ENCODE results near the gene MPG. TPM values are rescaled to one million over a fixed set of nuclear protein-coding genes. Genes with fewer than 3 reads are reported as not detected.

The MPG gene
- total RNA-seq, 3 donors from 2014 or later (not counting 1 experiment from before 2014, with no cell fraction given), result 29.9 to 34.3 (median 31.5) TPM

DNA sequence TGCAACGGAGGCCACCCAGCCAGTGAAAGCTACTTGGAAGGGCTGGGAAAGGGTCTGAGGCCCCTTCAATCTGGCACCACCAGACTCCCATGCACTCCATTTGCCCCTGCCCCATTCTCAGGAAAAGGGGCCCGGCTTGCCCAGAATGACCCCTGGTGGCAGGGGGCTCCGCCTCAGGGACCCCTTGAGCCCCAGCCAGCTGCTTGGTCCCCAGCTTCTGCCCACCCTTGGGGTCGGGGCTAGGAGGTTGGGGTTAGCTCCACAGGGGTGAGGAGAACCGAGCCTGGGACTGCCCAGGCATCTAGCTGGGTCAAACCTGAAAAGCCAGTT lies 6.8 kb upstream of the MPG start:
- Mint-ChIP-seq H3K4me3 (no peak overlapping the region), H3K27me3 (ENCODE audit: low read depth in 2 of 2) (peaks cover 0 to 21% of the 10 kb centered on the region in 2 donors), H3K36me3 (no peaks in the 10 kb centered on the region), H3K27ac (no peak overlapping the region), H3K9me3 (no peaks in the 10 kb centered on the region), H3K4me1 (peaks cover 4 to 10% of the 10 kb centered on the region in 2 donors)
- no peak overlapping the region for H3K27ac ChIP-seq (ENCODE audit: low read length)
- intact Hi-C loops (cut with micrococcal nuclease), result no loop called here
- peaks cover 13% of the 10 kb centered on the region for H3K27me3 ChIP-seq (ENCODE audit: control insufficient read depth, insufficient read depth, low read length)
- 86% methylated on average over 5 of the region's 5 CpGs for WGBS (ENCODE audit: insufficient coverage)
- H3K36me3 ChIP-seq (ENCODE audit: control insufficient read depth, insufficient read depth, low read length), result no peaks in the 10 kb centered on the region
- peaks cover 12% of the 10 kb centered on the region for H3K4me1 ChIP-seq (ENCODE audit: control insufficient read depth, insufficient read depth, low read length)
- DNase-seq (no peak), ATAC-seq (no peak)
- TF ChIP-seq, protein P1, sequence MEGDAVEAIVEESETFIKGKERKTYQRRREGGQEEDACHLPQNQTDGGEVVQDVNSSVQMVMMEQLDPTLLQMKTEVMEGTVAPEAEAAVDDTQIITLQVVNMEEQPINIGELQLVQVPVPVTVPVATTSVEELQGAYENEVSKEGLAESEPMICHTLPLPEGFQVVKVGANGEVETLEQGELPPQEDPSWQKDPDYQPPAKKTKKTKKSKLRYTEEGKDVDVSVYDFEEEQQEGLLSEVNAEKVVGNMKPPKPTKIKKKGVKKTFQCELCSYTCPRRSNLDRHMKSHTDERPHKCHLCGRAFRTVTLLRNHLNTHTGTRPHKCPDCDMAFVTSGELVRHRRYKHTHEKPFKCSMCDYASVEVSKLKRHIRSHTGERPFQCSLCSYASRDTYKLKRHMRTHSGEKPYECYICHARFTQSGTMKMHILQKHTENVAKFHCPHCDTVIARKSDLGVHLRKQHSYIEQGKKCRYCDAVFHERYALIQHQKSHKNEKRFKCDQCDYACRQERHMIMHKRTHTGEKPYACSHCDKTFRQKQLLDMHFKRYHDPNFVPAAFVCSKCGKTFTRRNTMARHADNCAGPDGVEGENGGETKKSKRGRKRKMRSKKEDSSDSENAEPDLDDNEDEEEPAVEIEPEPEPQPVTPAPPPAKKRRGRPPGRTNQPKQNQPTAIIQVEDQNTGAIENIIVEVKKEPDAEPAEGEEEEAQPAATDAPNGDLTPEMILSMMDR (IDR thresholded peaks at IDR 0.05), result no peak
- no peaks in the 10 kb centered on the region for H3K9me3 ChIP-seq (ENCODE audit: control insufficient read depth, insufficient read depth, low read length)
- no peak overlapping the region for H3K4me3 ChIP-seq (ENCODE audit: low read length)

DNA sequence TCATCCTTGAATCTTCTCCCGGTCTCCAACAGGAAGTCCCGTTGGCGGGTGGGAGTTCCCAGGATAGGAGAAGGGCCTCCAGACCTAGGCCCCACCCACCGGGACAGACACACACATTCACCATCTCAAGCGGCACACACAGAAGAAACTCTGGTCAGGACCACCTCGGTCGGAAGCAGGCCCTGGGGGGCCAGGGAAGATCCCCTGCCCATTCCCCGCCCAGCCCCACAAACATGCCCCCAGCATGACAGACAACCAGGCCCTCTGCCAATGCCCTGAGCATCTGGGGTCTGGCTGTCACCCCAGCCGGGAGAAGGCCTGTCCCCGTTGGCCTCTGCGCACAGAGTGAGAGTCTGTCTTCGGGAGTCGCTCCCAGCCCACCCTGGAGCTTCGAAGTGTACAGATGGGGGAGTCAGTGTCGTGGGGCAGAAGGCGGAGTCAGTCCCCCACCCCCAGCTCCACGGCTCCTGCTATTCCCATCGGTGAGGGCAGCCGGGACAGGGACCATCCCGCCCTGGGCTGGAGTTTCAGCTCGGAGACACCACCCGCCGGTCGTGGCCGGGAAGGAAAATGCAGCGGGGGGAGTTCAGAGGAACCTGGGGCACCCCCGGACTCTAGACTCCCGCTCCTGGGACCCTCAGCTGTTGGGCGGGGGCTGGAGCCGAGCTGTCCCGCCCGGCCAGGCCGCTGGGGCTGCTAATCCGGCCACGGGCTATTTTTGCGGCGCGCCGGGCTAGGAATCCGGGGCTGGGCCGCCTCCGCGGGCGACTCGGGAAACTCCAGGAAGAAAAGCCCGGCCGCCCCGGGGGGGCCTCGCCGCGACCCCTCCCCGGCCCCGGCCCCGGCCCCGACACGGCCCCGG lies 6.3 kb upstream of the MPG start:
- no peak overlapping the region for H3K4me3 Mint-ChIP-seq
- H3K27me3 Mint-ChIP-seq (ENCODE audit: low read depth in 2 of 2), result peaks cover 0 to 21% of the 10 kb centered on the region in 2 donors
- no peak for DNase-seq

DNA sequence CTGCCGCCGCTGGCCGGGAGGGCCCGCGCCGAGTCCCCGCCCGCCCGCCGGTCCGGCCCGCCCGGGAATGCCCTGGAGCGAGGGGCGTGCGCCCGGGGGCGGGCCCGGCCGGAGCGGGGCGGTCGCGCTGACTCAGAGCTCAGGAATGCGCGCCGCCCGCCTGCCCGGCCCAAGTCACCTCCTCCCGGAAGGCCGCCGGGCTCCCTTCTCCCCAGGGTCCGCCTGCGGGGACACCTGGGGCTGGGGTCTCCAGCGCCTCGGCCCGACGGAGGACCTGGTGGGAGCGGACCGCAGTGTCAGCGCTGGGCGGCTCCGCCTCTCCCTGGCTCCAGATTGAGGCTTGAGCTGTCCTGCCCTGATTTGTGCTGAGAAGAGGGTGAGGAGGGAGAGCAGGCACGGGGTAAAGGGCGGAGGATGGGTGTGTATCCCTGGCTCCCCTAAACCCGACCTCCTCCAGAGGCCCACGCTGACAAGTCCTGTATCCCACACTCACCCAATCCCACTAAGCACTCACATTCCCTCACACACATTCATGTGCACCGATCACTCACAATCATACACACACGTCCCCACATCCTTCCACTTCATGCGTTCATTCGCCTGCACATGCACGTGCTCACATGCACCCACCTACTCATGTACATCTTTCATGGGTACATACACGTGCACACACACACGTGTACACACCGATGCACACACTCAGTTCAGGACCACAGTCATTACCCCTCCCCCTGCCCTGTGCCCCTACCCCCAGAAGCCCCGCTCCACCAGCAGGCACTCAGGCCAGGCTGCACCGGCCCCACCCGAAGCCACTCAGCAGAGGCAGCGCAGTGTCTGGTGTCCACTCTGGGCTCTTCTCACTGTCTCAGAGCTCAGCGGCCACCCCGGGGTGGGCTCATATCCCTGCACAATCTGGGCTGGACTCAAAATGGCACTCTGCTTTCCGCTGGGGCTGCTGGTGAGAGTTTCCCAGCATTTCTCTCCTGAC lies 5.2 kb upstream of the MPG start, which contains the start of gene RHBDF1:
Gene RHBDF1, minus strand, starts transcription at position 71 of the 988 bp plus-strand sequence. CDS start 7,616 bp downstream, outside the sequence.
- peaks cover 26% of the 10 kb centered on the region for H3K4me1 ChIP-seq (ENCODE audit: control insufficient read depth, insufficient read depth, low read length)
- H3K9me3 ChIP-seq (ENCODE audit: control insufficient read depth, insufficient read depth, low read length), result no peaks in the 10 kb centered on the region
- no peak within 1 kb of the TSS for H3K27ac ChIP-seq (ENCODE audit: low read length)
- H3K36me3 ChIP-seq (ENCODE audit: control insufficient read depth, insufficient read depth, low read length), result no peaks in the 10 kb centered on the region
- Mint-ChIP-seq H3K27me3 (ENCODE audit: low read depth in 2 of 2) (peaks cover 0 to 21% of the 10 kb centered on the region in 2 donors), H3K27ac (peak within 1 kb of the TSS in 1 of 2 donors; percentile 23), H3K4me1 (peaks cover 10 to 23% of the 10 kb centered on the region in 2 donors), H3K36me3 (no peaks in the 10 kb centered on the region), H3K9me3 (no peaks in the 10 kb centered on the region), H3K4me3 (peak within 1 kb of the TSS; percentile 51)
- 22% methylated on average over 61 of the region's 62 CpGs for WGBS (ENCODE audit: insufficient coverage)
- H3K27me3 ChIP-seq (ENCODE audit: control insufficient read depth, insufficient read depth, low read length), result peaks cover 13% of the 10 kb centered on the region
- no peak within 1 kb of the TSS for H3K4me3 ChIP-seq (ENCODE audit: low read length)
- TF ChIP-seq, protein P1 (IDR thresholded peaks at IDR 0.05), result no peak
- DNase-seq, result no peak
- peak in 2 of 3 donors; percentile 65 to 74 for ATAC-seq
- intact Hi-C loops (cut with micrococcal nuclease), result no loop called here

More for the DNA sequence above, 6.3 kb upstream of the MPG start:
- Histone ChIP-seq H3K9me3 (ENCODE audit: control insufficient read depth, insufficient read depth, low read length) (no peaks in the 10 kb centered on the region), H3K36me3 (ENCODE audit: control insufficient read depth, insufficient read depth, low read length) (no peaks in the 10 kb centered on the region), H3K27ac (ENCODE audit: low read length) (no peak overlapping the region), H3K4me1 (ENCODE audit: control insufficient read depth, insufficient read depth, low read length) (peaks cover 17% of the 10 kb centered on the region), H3K4me3 (ENCODE audit: low read length) (no peak overlapping the region), H3K27me3 (ENCODE audit: control insufficient read depth, insufficient read depth, low read length) (peaks cover 13% of the 10 kb centered on the region)
- Mint-ChIP-seq H3K9me3 (no peaks in the 10 kb centered on the region), H3K4me1 (peaks cover 10 to 16% of the 10 kb centered on the region in 2 donors), H3K36me3 (no peaks in the 10 kb centered on the region), H3K27ac (no peak overlapping the region)
- intact Hi-C loops (cut with micrococcal nuclease), result no loop called here
- ATAC-seq, result no peak
- 22% methylated on average over 57 of the region's 57 CpGs for WGBS (ENCODE audit: insufficient coverage)
- TF ChIP-seq, protein P1 (IDR thresholded peaks at IDR 0.05), result no peak
